ENCODE results near the gene LIMS4. TPM values are rescaled to one million over a fixed set of nuclear protein-coding genes. Genes with fewer than 3 reads are reported as not detected.
"Not testable (repeated sequence)": the region's sequence is repeated elsewhere in the genome, so short reads cannot be mapped to it uniquely, and the experiment has no call there.

LIMS4 gene
- total RNA-seq, 4 donors from 2014 or later, result 2.7 to 10.0 (median 5.1) TPM

DNA sequence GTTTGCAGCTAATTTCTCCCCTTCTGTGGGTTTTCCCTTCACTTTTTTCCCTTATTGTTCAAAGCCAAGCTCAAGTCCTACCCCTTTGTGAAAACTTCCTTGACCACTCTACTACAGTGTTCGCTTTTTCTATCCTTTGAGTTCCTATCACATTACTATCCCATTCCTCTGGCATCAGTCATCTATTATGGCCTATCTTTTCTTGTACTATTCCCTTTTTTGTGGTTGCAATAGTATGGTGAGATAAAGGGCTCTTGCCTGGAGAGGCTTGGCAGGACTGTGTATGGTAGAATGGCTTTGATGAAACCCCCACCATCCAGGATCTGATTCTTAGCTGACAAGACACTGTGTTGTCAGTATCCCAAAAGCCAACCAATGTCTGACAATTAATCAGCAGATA, 30.7 kb downstream of the LIMS4 start:
- WGBS, result no CpG with 5 or more reads among the region's 1 CpG
- intact Hi-C loops (cut with DNase I); H3K27me3 ChIP-seq; H3K9me3 ChIP-seq; H3K4me3 ChIP-seq; DNase-seq (ENCODE audit: extremely low spot score); H3K27ac ChIP-seq (replicated peaks in 1 of 4); H3K36me3 ChIP-seq; H3K4me1 ChIP-seq: not testable (repeated sequence)

DNA sequence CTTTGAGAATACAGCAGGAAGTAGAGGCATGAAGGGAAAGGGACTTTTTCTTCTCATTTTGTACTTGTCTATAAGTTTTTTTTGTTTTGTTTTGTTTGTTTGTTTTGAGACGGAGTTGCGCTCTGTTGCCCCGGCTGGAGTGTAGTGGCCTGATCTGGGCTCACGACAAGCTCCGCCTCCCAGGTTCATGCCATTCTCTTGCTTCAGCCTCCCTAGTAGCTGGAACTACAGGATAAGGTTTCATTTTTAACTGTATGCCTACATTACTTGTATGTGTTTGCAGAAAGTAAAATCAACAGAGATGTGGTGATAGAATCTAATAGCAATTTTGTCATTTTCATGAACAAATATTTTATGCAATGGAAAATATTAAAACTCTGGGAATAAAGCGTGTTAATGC, 38.1 kb downstream of the LIMS4 start:
- H3K9me3 ChIP-seq; H3K27ac ChIP-seq (replicated peaks in 1 of 4); H3K4me3 ChIP-seq; H3K27me3 ChIP-seq; intact Hi-C loops (cut with DNase I); DNase-seq (ENCODE audit: extremely low spot score); H3K4me1 ChIP-seq; H3K36me3 ChIP-seq: not testable (repeated sequence)
- WGBS, result no CpG with 5 or more reads among the region's 6 CpGs

DNA sequence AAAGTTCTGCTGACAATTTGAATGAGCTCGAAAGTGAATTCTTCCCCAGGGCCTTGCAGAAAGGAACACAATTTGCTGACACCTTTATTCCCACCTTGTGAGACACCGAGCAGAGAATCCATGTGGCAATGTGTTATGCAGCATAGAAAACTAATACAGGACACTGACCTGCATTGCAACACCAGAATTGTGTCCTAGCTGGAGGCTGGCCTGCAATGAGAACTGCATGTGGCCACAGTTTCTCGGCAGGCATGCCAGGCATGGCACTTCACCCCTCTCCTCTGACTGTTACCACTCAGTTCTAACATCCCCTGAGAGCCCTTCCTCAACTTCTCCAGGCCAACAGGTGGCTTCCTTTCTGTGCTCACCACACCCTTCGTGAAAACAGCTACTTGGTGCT, 46.9 kb downstream of the LIMS4 start:
- intact Hi-C loops (cut with DNase I); H3K27ac ChIP-seq (replicated peaks in 1 of 4); H3K36me3 ChIP-seq; H3K9me3 ChIP-seq; H3K4me3 ChIP-seq; DNase-seq (ENCODE audit: extremely low spot score); H3K4me1 ChIP-seq; H3K27me3 ChIP-seq: not testable (repeated sequence)
- WGBS, result no CpG with 5 or more reads among the region's 4 CpGs

DNA sequence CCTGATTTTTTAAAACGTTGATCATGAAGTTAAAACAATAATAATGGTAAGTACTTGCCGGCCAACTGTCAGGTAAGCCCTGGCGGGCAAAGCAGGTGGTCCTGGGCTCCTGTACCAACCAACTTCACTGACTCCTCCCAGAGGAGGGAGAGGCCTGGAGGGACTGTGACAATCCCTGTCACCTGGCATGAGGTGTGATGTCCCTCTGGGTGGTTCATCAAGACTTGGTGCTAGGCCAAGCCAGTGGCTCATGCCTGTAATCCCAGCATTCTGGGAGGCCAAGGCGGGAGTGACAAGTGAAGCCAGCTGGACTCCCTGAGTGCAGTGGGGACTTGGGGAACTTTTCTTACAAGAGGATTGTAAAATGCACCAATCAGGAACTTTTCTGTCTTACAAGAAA, 48.2 kb downstream of the LIMS4 start:
- DNase-seq (ENCODE audit: extremely low spot score); H3K27me3 ChIP-seq; H3K27ac ChIP-seq (replicated peaks in 1 of 4); intact Hi-C loops (cut with DNase I); H3K36me3 ChIP-seq; H3K4me1 ChIP-seq; H3K4me3 ChIP-seq; H3K9me3 ChIP-seq: not testable (repeated sequence)
- WGBS, result no CpG with 5 or more reads among the region's 4 CpGs

DNA sequence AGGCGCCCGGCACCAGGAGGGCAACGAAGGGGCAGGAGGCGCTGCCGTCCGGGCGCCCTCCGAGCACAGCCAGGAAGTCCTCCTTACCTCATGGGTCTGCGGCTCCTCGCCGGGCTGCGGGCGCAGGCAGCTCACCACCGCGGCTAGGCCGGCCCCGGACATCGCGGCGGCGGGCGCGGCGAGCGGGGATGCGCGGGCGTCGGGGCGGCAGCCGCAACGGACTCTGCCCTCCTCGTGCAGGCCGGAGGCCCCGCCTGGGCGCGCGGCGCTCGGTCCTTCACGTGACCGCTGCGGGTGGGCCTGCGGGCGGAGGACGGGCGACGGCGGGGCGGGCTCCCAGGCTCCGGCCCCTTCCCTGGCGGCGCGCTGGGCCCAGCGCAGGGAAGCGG, 49.0 kb downstream of the LIMS4 start:
- intact Hi-C loops (cut with DNase I); H3K4me1 ChIP-seq; H3K27ac ChIP-seq (replicated peaks in 1 of 4); H3K4me3 ChIP-seq; H3K27me3 ChIP-seq; H3K9me3 ChIP-seq; DNase-seq (ENCODE audit: extremely low spot score); H3K36me3 ChIP-seq: not testable (repeated sequence)
- no CpG with 5 or more reads among the region's 56 CpGs for WGBS

DNA sequence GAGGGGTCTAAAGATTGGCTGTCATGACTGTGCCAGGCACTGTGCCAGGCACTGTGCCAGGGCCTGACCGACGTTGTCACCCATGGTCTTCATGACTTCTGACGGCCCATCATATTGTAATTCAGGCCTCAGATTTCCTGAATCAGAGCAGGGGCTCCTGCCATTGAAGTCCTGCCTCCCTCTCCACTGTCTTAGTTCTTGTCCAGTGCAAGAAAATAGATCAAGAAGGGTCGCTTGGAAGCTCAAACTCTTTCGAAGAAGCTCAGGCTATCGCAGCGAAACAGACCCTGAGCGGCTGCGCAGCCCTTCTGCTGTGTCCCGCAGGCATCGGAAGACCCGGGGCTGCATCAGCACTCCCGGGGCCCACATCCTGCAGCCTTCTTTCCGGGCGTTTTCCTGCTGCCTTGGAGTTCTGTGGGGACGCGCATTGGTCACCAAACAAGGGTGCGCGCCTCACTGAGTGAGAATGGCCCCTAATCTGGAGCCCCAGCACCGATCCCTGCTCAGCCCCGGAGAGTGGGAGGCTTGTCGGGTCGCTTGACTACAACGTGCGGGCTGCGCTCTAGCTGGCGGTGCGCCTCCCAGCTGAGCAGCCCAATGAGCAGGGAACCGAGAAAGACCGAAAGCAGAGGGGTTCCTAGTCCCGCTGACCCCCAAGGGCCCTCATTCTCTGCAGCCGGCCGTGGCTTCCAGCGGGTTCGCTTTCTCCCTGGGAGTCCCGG, 49.6 kb downstream of the LIMS4 start:
- no CpG with 5 or more reads among the region's 36 CpGs for WGBS
- H3K27me3 ChIP-seq; intact Hi-C loops (cut with DNase I); H3K9me3 ChIP-seq; H3K4me3 ChIP-seq; DNase-seq (ENCODE audit: extremely low spot score); H3K27ac ChIP-seq (replicated peaks in 1 of 4); H3K36me3 ChIP-seq; H3K4me1 ChIP-seq: not testable (repeated sequence)

DNA sequence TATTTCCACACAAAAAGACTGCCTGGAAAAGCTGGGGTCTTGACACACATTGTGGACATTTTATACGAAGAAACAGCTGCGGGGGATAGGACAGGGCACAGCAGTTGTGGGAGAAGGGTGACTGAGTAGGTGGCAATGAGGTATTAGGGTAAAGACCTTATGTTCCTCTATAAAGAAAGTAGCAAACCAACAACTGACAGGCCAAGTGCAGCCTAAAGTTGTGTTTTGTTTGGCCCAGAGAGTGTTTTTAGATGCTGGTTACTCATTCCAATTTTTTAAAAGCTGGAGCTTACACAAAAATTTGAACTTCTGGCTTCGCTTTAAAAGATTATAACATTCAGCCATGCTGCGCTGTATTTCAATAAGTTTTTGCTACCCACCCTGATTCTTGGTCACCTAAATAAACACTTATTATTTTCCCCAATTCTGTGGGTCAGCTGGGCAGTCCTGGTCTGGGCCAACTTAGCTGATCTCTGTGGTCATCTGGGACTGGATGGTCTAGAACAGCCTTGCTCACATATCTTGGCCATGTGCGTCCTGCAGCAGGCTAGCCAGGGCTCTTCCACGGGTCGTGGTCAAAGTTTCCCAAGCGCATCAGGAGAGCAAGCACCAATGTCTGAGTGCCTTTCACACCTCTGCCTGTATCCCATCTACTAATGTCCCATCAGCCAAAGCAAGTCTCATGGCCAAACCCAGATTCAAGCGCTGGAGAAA, 51.8 kb downstream of the LIMS4 start:
- H3K27me3 ChIP-seq; DNase-seq (ENCODE audit: extremely low spot score); H3K36me3 ChIP-seq; intact Hi-C loops (cut with DNase I); H3K4me1 ChIP-seq; H3K4me3 ChIP-seq; H3K9me3 ChIP-seq; H3K27ac ChIP-seq (replicated peaks in 1 of 4): not testable (repeated sequence)
- no CpG with 5 or more reads among the region's 9 CpGs for WGBS

DNA sequence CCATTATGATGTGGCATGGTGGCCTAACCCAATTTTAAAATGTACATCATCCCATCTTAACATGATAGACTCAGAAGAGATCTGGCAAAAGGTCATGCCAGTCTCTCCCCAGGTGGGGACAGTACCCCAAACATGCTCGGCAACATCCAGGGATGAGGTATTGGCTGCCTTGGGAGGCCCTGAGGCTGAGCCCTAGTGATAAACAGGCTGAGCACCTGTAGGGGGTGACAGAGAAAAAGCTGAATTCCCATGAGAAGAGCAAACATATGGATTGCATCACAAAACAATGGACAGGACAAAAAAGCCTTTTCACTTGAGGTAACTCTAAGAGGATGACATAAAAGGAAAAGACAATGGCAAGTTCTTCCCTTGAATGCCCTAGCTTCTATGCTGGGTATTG, 65.5 kb downstream of the LIMS4 start:
- H3K4me1 ChIP-seq; H3K27ac ChIP-seq (replicated peaks in 1 of 4); H3K4me3 ChIP-seq; H3K36me3 ChIP-seq; H3K9me3 ChIP-seq; H3K27me3 ChIP-seq; intact Hi-C loops (cut with DNase I); DNase-seq (ENCODE audit: extremely low spot score): not testable (repeated sequence)
- WGBS, result no CpG with 5 or more reads among the region's 1 CpG

DNA sequence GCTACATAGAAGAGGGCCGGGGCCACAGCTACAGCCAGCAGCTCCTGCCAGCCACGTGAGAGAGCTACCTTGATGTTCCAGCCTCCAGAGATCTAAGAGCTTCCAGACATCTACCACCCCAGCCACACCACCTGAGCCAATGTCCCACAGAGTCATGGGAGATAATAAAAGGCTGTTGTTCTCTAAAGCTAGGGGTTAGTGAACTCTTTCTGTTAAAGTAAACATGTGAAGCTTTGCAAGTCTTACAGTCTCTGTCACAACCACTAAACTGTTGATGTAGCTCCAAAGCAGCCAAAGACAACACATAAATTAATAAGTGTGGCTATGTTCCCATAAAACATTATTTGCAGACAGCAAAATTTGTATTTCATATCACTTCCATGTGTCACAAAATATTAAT, 67.6 kb downstream of the LIMS4 start:
- DNase-seq (ENCODE audit: extremely low spot score); H3K27ac ChIP-seq (replicated peaks in 1 of 4); intact Hi-C loops (cut with DNase I); H3K27me3 ChIP-seq; H3K4me1 ChIP-seq; H3K4me3 ChIP-seq; H3K9me3 ChIP-seq; H3K36me3 ChIP-seq: not testable (repeated sequence)
- no CpG with 5 or more reads among the region's 2 CpGs for WGBS

DNA sequence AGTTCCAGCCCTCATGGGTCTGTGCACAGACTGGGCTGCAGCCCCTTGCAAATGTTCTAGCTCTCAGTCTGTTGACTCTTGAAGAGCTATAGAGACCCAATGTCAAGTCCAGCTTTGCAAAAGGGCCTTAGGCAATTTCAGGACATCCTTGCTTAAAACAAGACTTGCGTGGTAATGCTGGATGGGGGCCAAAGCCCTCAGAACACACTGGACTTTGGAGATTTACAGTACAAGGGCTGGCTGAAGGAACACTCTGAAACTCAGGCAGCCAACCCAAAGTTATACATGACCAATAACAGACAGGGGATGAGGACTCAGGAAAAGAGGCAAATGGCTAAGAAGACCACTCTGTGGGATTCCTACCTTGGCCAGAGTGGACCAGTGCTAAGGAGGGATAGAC, 68.4 kb downstream of the LIMS4 start:
- intact Hi-C loops (cut with DNase I); H3K4me3 ChIP-seq; DNase-seq (ENCODE audit: extremely low spot score); H3K4me1 ChIP-seq; H3K36me3 ChIP-seq; H3K27me3 ChIP-seq; H3K27ac ChIP-seq (replicated peaks in 1 of 4); H3K9me3 ChIP-seq: not testable (repeated sequence)
- WGBS, result no CpG with 5 or more reads among the region's 1 CpG

Data from esophagus muscularis mucosa (tissue), 4 donors.